ENCODE results near the gene PLP2.

- TF ChIP-seq CTCF (IDR thresholded peaks at IDR 0.05; ENCODE audit: low read length) = no peak
- no peak for TF ChIP-seq EZH2 (IDR thresholded peaks at IDR 0.05; ENCODE audit: borderline replicate concordance, low read length)
Observed at GRCh38 chrX:49166914-49167739, 4.6 kb upstream of the PLP2 start.

Measured in OCI-LY1 (cell line).